Gastrocnemius medialis (tissue), 4 donors: ENCODE measurements around the gene C1QTNF1.

Experiments
- CTCF ChIP-seq, 5 experiments: fragments of 450-650 bp in 3 of 5; fragments of 200-600 bp in 2 of 5; sonication (generic) in 2 of 5; IDR thresholded peaks in 4 of 5; conservative IDR thresholded peaks in 1 of 5; 1 replicate in 4 of 5; 2 replicates in 1 of 5; pipeline ENCODE4 v1.5.1; 2016 to 2019; ENCODE audit warnings: antibody characterized with exemption in 5 of 5, mild to moderate bottlenecking in 3 of 5, moderate library complexity in 3 of 5
- POLR2A ChIP-seq, 2 donors: fragments of 450-650 bp; IDR thresholded peaks; one replicate each; pipeline ENCODE4 v1.6.1; 2017; ENCODE audit warnings: antibody characterized with exemption in 2 of 2, mild to moderate bottlenecking in 2 of 2, moderate library complexity in 2 of 2

- TF ChIP-seq POLR2A (IDR thresholded peaks at IDR 0.05) = no peak
- no peak for TF ChIP-seq CTCF (IDR thresholded peaks at IDR 0.05 in 4 of 5, conservative IDR thresholded peaks at IDR 0.05 in 1 of 5)
Measured at GRCh38 chr17:79002796-79003593, 21.0 kb upstream of the C1QTNF1 start.
